ENCODE measurements around the gene WDR89.

Gene WDR89

GRCh38 chr14:63562405-63562804, 79.3 kb downstream of the WDR89 start:
- no peaks in the 10 kb centered on the region for H3K4me1 ChIP-seq (ENCODE audit: control insufficient read depth, insufficient read depth, low read length)
- WGBS (ENCODE audit: insufficient coverage, insufficient read length), result no CpG with 5 or more reads among the region's 3 CpGs
- no peak for DNase-seq (ENCODE audit: low read depth, low spot score)
- no peaks in the 10 kb centered on the region for H3K36me3 ChIP-seq (ENCODE audit: control insufficient read depth, insufficient read depth, low read length)
- H3K27me3 ChIP-seq (ENCODE audit: control insufficient read depth, insufficient read depth, low read length), result no peaks in the 10 kb centered on the region
- H3K4me3 ChIP-seq (ENCODE audit: low read length), result no peak overlapping the region
- H3K27ac ChIP-seq (ENCODE audit: low read length), result no peak overlapping the region
- no peaks in the 10 kb centered on the region for H3K9me3 ChIP-seq (ENCODE audit: control insufficient read depth, insufficient read depth, low read length)

DNA sequence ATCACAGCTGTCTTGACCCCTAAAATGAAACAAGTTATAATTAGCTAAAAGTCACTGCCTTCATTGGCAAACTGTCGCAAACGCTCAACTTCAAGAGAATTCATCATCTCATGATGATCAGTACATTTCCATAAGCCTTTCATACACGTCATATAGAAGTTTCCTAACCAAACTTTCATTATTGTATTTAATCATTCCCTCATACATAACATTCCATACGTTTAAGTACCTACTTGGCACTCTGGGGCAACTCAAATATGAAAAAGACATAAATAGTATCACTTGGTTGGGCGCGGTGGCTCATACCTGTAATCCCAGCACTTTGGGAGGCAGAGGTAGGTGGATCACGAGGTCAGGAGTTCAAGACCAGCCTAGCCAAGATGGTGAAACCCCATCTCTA, 86.1 kb downstream of the WDR89 start:
- no peak overlapping the region for H3K4me3 ChIP-seq (ENCODE audit: low read length)
- no peak for DNase-seq (ENCODE audit: low read depth, low spot score)
- H3K9me3 ChIP-seq (ENCODE audit: control insufficient read depth, insufficient read depth, low read length), result no peaks in the 10 kb centered on the region
- H3K36me3 ChIP-seq (ENCODE audit: control insufficient read depth, insufficient read depth, low read length), result no peaks in the 10 kb centered on the region
- no peak overlapping the region for H3K27ac ChIP-seq (ENCODE audit: low read length)
- no peaks in the 10 kb centered on the region for H3K27me3 ChIP-seq (ENCODE audit: control insufficient read depth, insufficient read depth, low read length)
- no peaks in the 10 kb centered on the region for H3K4me1 ChIP-seq (ENCODE audit: control insufficient read depth, insufficient read depth, low read length)
- 100% methylated on average over 2 of the region's 7 CpGs for WGBS (ENCODE audit: insufficient coverage, insufficient read length)

DNA sequence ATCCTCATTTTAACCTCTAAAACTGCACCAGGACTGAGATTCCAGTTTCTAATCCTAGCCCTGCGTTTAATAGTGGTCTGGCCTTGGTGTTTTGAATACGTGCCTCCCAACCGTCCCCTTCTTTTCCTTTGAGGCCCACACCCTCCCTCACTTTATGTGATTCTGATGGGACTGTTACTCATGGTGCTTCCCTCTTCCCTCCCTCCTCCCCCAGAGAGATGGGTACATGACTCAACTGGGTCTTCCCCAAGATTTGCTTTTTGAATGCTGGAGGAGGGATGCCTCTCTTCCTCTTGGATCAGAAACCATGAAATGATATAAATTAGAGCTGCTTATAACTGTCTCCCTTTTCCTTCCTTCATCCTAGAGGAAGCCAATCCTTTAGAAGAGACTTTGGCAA, 90.3 kb downstream of the WDR89 start:
- Histone ChIP-seq H3K4me1 (ENCODE audit: control insufficient read depth, insufficient read depth, low read length) (no peaks in the 10 kb centered on the region), H3K9me3 (ENCODE audit: control insufficient read depth, insufficient read depth, low read length) (no peaks in the 10 kb centered on the region), H3K27me3 (ENCODE audit: control insufficient read depth, insufficient read depth, low read length) (no peaks in the 10 kb centered on the region), H3K4me3 (ENCODE audit: low read length) (no peak overlapping the region), H3K36me3 (ENCODE audit: control insufficient read depth, insufficient read depth, low read length) (no peaks in the 10 kb centered on the region), H3K27ac (ENCODE audit: low read length) (no peak overlapping the region)
- no peak for DNase-seq (ENCODE audit: low read depth, low spot score)
- no CpG with 5 or more reads among the region's 3 CpGs for WGBS (ENCODE audit: insufficient coverage, insufficient read length)

DNA sequence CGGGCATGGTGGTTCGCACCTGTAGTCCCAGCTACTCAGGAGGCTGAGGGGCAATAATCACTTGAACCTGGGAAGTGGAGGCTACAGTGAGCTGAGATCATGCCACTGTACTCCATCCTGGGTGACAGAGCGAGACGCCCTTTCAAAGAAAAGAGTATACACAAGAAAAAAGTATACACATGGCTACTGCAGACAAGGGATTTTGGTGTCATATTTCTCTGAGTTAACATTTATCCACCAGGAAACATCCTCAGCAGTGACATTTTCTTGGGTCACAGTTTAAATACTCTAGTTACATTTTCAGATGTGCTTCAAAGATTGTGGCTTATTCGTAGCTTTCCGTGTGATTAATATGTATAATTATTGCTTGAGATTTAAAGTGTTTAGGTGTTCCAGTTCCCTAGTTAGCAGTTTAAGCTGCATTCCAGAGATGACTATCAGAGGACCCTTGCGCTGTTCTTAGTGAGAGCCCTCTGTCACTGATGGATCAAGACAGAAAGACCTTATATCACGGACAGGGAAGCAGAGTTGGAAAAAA, 93.8 kb downstream of the WDR89 start:
- Histone ChIP-seq H3K4me1 (ENCODE audit: control insufficient read depth, insufficient read depth, low read length) (no peaks in the 10 kb centered on the region), H3K9me3 (ENCODE audit: control insufficient read depth, insufficient read depth, low read length) (no peaks in the 10 kb centered on the region)
- WGBS (ENCODE audit: insufficient coverage, insufficient read length), result no CpG with 5 or more reads among the region's 8 CpGs

More for the DNA sequence above, 93.8 kb downstream of the WDR89 start:
- Histone ChIP-seq H3K27me3 (ENCODE audit: control insufficient read depth, insufficient read depth, low read length) (no peaks in the 10 kb centered on the region), H3K36me3 (ENCODE audit: control insufficient read depth, insufficient read depth, low read length) (no peaks in the 10 kb centered on the region), H3K4me3 (ENCODE audit: low read length) (no peak overlapping the region), H3K27ac (ENCODE audit: low read length) (no peak overlapping the region)
- DNase-seq (ENCODE audit: low read depth, low spot score), result no peak
